CD4-positive, alpha-beta T cell treated with Interleukin-12 subunit alpha and Interleukin-12 subunit beta, for 1 hour (primary cell): ENCODE measurements around the gene FGD5.

ENCODE experiments used
- DNase-seq: peaks from one replicate; pipeline ENCODE4 v3.0.0-alpha.2; 2020

FGD5 gene

DNA sequence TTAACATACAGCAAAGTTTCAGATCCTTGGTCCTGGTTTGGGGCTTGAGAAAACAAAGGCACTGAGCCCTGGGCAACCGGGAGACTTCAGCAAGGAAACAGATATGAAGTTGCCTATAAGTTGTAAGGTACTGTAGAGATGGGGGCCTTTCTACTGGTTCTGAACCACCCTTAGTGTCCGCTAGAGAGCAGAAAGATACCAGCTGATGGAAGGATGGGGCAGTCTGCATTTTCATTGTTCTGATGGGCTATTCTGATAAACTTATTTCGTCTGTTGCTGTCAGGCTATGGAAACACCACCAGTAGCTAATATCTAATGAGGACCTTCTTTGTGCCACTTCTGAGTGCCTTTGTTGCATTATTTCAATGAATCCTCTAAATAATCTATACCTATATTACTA lies 38.7 kb downstream of the FGD5 start:
- DNase-seq: peak; percentile 11

DNA sequence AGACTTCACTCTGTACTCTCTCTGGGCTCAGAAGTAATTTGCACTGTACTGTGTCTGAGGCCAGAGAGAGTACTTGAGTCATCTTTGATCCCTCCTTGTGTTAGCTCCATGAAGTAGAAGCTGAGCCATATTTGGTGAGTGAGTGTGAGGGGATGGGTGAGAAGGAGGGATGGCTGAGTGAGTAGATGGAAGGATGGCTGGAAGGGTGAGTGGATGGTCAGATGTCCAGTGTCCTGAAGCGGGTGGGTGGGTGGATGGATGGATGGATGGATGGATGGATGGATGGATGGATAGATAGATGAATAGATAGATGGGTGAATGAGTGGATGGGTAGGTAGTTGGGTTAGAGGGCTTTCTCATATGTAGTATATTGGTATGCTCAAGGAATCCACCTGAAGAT lies 39.3 kb downstream of the FGD5 start:
- DNase-seq: no peak

DNA sequence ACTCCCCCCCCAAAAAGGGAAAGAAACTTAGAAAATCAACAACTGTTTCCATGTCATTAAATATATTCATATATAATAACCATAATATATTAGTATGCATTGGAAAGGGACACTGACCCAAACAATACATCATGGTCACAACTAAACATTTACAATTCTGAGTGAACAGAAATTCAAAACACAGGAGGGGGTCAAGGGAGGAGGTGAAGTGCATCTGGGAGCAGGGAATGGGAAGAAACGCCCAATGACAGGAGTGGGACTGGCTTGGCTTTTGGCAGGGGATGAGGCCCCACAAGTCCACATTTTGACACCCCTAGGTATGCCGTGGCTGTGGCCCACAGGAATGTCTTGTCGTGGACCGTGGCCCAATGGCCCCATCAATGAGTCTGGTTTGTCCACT lies 41.1 kb downstream of the FGD5 start:
- no peak for DNase-seq

DNA sequence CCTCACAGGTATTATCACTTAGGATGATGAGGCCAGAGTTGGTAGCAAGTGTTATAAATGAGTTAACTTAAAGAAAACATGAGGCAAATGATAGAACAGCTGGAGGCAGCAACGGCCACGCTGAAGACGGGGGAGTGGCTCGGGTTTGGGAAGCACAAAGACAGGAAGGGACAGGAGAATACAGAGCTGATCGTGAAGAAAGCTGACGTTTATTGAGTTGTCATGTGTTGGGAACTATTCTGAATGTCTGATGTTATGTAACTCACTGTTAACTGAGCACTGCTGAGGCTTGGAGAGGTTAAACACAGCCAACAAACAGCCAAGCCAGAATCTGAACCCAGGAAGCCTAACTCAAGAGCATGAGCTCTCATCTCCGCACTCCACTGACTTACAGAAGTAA lies 42.3 kb downstream of the FGD5 start:
- DNase-seq: no peak

DNA sequence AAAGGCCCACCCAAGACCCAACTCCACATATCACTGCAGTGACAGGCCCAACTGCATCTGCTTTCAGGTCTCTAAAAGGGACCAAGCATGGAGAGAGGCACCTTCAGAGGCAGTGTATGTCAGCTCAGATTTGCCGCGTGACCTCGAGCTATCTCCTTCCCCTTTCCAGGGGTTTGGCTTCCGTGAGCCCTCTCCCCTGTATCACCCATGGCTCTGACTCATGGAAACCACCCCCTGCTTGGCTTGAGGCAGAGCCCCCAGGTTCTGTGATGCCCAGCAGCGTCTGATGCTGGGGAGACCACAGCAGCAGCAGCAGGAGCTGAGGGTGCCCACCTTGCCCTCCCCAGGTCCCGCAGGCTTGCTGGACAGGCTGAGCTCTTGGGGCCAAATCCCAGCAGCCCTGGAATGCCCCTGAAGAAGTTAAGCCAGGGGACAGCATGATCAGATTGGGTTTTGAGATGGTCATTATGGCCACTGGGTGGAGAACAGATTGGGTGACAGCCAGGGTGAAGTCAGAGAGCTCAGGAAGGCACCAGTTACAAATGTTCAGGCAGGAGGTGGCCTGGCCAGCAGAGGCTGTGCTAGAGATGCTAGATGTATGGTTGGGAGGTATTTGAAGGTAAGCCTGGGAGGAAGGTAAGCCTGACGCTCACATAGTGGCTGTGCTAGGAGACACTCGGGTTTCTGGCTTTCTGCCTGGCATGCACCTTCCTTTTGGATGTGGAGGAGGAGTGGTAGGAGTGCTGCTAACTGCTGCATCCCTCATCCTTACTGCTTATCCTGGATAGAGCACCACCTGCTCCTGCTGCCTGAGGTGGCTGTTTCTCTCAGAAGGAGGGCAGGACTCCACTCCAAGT lies 42.9 kb downstream of the FGD5 start:
- no peak for DNase-seq

DNA sequence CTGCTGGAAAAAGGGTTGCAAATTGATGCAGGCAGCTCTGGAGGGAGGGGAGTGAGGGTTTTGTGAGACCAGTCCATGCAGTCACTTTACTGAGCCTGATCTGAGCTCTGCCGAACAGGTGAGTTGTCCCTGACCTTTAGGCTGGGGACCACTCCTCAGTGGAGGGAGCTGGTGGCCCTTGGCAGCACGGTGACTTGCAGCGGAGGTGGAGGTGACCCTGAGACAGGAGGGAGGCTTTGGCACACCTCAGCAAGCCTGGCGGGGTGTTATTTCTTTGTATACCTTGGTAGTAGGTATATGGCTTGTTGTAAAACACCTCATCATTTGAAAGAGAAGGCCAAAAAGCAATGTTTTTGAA lies 43.5 kb downstream of the FGD5 start:
- no peak for DNase-seq

DNA sequence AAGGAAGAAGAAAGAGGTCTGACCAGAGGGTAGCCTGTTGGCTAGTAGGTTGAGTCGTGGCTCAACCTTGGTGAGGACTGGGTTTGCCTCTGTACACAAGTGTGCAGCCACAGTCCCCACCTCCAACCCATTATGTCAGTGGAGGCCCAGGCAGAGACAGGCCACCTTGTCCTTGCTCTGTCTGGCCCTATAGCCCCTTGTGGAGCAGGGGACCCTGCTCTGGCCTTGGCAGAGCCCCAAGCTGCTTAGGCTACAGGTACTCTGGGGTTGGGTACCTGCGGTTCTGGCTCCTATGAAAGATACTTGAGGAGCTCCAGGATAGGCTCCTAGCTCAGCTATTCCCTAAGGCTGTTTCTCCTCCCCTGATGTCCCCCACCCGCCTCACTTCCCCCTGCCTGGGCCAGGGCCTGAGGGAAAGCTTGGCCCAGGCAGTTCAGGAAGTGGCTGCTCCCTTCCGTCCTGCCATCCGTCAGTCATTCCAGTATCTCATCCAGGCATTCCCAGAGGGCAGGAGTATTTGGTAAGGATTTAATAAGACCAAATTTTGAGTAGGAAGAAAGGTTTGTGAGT lies 44.0 kb downstream of the FGD5 start:
- no peak for DNase-seq

DNA sequence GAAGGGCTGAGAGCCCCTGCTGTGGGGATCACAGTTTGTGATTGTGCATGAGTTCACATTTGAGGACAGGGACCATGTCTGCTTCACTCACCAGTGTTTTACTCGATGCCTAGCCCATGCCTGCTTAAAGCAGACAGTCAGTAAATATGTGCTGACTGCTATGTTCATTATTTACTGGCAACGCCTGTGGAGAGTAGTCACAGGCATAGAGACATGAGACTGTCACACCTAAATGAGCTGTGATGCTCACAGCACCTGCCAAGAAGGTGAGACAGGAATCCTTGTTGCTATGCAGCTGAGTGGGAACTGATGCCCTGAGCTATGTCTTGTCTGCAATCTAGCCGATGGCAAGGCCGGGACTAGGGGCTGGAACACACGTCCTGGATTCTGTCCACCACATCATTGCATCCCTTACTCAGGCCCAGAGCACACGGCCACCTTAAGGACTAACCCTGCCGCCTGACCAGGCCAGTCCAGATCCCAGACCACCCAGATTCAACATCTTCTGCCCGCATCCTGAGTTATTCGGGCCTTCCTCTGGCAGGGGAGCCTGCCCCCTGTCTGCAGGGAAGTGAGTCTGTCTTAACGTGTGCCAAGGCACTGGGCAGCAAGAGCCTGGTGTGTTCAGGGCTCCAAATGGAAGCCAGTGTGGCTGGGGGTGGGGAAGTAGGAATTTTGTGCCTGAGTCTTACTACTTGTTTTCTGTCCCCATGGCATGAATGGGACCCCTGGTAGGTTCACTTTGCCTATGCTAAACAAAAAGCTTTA lies 44.8 kb downstream of the FGD5 start:
- no peak for DNase-seq

DNA sequence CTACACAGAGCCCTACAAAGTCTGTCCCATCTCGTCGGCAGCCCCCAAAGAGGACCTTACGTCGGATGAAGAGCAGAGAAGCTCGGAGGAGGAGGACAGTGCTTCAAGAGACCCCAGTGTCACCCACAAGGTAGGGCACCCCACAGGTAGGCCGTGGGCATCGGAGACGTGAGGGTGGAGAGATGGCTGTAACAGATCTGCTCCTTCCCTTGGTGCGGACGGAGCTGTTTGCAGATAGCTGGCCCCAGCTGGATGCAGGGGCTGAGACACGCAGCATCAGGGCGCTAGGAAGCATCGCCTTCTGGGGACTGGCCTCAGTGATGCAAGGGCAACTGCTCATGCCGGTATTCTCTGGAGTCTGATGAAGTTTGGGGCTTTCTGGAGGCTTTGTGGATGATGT lies 45.4 kb downstream of the FGD5 start:
- no peak for DNase-seq

DNA sequence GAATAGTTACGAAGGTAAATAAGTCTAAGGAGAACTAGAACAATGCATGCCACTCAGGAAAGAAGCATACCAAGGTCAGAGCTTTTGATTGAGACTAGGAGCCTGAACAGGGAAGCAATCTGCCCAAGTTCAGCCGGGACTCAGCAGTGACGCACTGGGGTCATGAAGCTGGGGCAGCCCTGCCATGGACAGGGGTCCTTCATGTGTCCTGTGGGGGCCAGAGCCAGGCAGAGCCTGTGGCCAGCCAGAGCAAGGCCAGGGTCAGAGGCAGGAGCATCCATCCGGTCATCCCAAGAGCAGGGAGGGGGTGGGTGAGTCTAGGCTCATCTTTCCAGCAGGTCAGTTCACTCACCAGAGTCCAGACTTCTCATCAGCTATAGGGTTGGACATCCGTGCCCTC lies 47.9 kb downstream of the FGD5 start:
- DNase-seq: no peak

DNA sequence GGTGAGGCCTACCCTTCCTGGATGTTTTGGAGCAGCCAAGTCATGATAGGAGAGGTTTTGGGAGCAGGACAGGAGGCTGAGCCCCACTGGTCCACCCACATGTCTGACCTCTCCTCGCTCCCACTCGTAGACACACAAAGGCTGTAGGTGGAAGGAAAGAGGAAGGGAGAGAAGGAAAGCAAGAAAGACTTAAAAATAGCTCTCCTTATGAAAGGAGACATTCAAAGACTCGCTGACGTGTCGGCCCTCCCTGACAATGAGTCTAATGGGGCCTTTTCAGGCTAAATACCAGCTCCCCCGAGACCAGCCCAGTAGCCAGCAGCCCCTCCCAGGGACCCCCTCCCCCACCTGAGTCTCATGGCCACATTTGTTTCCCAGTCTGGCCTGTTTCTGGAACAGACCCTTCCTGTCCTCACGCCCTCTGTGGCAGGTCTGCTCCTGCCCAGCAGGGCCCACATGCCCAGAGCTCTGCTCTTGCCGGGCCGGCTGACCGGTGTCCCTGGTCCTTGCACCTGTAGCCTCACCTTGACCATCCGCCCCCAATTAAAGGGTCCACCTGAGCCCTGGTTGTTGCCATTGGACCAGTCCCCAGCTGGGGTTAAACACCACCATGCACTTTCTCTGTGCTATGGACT lies 49.3 kb downstream of the FGD5 start:
- no peak for DNase-seq

DNA sequence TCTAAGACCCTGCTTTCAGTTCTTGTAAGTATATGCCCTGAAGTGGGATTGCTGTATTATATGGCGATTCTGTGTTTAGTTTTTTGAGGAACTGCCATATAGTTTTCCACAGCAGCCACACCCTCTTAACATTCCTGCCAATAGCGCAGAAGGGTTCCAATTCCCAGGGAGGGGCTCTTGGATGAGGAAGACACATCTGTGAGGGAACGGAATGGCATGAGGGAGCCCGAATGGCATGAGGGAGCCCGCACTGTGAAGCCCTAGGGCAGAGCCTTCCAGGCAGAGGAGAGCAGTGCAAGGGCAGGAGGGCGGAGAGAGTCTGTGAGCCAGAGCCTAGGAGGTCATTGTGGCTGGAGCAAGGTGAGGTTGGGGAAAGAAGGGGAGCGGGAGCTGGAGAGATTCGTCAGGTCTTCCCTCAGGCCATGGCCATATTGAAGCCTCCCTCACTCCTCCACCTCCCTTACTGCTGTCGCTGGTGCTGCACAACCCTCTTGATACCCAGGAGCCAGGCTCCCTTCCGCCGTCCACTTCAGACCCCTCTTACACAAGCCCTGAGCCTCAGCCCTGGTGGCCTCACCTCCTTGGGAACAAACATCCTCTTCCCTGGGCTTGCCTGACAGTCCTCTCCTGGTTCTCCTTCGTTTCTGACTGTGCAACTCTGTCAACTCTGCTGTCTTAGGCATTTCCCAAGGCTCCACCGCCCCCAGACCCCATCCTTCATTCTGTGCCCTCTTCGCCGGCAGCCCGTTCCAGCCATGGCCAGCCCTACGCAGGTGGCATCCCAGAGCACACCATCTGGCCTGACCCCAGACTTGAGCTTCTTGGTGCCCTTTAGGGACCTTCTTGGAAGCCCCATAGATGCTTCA lies 51.4 kb downstream of the FGD5 start:
- DNase-seq: no peak

DNA sequence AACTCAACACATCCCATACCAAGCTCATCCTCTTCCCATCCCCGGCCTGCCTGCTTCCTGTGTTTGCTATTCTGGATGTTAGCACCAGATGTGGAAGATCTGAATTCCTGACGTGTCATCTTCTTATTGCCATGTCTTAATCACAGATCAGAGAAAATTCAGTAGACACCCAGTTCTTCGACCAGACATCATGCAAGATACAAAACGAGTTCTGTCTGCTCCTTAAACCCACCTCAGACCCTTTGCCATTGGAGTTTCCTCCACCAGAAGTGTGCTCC lies 52.0 kb downstream of the FGD5 start:
- DNase-seq: no peak

DNA sequence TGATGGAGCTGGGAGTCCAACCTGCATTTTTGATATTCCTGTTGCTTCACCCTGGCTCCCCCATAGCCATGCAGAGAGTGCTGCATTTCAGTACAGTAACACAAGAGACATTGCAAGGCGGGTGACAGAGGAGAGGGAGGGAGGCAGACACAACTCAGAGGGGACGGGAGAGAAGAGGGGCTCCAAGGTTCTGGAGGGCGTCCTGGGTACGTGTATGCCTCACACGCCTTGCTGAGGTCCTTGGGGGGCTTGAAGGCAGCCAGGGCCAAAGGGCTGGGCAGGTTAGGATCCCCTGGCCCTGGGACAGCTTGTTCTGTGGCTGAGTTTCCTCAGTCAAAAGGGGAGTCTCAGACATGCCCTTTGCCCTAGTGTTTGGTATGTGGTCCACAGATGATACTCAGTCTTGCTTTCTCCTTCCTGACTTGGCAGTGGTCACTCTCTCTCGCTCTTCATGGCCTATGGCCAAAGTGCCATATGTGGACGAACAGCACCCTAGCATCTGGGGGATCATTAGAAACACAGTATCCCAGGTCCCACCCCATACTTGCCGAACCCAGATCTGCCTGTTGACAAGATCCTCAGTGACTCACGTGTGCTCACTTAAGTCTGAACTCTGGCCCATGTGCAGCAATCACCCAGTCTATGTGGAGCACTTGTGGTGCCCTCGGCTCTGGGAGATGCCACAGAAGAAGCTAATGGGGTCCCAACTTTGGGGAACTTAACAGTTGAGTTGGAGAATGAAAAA lies 52.9 kb downstream of the FGD5 start:
- DNase-seq: no peak

DNA sequence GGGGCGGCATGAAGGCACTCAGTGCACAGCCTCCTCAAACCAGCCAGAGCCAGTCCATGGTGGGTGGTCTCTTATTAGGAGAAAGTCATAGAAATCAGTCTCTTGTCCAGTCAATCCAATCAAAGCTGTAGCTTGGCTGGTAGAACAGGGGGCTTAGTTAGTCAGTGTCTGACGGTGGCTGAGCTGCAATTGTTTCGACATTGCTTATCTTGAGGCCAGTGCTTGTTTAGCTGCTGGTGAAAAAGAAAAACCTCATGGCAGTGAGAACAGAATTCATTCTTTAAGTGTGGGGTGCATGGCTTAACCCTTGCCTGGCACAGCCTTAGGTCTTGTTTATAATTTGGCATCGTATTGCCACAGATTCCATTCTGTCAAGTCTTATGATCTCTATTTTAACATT lies 53.9 kb downstream of the FGD5 start:
- no peak for DNase-seq

DNA sequence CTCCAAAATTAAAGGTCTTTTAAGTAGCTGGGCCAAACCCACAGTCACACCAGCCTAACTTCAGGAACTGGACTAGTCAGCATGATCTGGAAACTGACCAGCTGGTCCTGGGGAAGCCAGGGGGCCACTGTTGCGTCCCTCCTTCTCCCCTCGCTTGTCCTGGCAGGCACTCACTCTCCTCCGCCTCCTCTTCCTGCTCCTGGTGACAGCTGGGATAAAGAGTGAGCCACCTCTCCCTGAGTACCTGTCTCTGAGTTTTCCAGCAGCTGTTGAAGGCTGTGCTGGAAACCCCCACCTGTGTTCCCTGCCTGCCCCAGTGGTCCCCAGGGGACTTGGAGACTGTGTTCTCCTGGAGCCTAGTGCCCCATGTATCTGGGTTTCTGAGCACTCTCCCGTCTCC lies 56.0 kb downstream of the FGD5 start:
- DNase-seq: no peak

DNA sequence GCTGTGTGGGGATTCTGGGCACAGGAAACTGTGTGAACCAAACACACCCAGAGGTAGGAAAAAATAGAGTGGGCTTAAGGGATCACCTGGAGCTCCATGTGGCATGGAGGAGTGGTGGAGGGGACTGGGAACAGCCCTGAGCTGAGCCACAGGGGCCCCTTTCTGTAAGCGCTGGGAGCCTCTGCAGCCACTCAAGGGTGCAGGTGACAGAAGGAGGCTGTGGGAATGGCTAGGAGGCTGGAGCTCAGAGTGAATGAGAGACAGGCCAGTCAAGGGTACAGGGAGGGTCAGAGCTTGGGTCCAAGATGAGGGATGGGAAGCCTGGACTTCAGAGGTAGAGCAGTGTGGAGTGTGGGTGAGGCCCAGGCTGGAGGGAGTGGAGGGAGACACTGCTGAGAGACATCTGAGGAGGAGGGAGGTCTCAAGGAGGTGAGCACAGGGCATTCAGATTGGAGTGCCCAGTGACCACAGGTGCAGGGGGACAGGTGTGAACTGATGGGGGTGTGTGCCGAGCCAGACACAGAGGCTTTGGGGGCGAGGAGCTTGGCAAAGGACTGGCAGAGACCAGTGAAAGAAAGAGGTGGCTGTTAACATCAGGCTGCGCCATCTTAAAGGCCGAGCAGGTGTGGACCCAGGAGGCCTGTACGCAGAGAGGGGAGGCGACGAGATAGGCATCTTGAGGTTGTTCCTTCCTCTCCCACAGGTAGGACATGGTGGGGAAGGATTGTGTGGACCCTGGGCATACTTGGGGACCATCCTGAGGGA lies 56.8 kb downstream of the FGD5 start:
- DNase-seq: no peak

DNA sequence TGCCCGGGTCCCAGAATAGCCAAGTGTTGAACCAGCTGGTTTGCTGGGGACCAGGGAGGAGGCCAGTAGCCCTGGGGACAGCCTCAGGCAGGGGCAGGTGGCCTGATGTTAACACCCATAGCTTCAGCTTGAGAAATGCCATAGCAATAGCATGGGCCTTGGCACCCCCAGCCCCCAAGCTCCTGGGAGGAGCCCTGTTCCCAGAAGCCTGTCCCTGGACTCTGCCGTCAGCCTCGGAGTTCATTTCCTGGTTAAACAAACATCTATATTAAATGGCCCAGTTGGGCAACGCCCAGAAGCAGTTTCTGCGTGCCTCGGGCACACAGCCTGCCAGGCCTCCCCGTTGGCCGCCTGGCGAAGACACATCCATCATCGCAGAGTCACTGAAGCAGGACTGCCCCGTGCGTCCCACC lies 58.2 kb downstream of the FGD5 start:
- no peak for DNase-seq

DNA sequence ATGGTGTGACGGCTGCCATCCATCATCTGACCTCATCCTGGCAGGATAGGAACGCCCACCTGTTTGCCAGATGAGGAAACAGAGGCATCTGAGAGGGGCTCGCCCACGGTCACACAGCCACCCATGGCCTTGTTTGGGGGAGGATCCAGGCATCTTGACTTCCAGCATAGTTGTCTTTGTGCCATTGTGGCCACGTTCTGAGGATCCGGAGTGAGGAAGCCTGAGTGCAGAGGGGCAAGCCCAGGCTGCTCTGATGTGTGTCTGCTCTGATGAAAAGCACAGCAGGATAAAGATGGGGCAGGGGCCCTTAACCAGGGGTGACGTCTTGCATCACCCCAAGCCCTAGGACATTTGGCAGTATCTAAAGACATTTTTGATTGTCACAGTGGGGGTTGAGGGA lies 58.7 kb downstream of the FGD5 start:
- no peak for DNase-seq

DNA sequence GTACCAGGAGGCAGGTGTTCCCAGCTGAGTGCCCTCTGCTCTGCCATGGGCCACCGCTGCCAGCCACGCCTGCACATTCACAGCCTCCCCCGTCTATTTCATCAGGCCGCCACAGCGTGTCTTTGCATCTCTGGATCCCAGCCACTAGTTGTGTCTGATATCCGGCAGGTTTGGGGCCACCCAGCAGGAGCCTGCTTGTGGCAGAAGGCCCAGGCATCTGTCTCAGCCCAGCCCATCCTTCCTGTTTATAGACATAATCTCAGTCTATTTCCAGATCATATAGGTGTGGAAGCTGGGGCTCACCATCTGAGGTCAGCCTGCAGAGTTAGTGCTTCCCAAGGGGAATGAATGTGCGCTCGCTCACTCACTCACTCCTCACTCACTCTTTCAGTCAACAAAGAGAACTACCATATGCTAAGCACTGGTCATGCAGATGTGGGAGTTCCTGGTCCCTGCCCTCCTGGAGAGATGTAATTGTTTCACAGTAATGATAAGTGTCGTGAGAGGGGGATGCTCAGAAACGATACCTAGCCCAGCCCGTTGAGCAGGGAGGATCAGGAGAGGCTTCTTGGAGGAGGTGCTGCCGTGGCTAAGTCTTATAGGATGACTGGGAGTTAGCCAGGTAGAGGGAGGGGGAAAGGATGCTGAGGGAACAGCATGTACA lies 60.6 kb downstream of the FGD5 start:
- DNase-seq: no peak
